ENCODE data around the gene CD2.

Gene CD2, protein sequence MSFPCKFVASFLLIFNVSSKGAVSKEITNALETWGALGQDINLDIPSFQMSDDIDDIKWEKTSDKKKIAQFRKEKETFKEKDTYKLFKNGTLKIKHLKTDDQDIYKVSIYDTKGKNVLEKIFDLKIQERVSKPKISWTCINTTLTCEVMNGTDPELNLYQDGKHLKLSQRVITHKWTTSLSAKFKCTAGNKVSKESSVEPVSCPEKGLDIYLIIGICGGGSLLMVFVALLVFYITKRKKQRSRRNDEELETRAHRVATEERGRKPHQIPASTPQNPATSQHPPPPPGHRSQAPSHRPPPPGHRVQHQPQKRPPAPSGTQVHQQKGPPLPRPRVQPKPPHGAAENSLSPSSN

DNA sequence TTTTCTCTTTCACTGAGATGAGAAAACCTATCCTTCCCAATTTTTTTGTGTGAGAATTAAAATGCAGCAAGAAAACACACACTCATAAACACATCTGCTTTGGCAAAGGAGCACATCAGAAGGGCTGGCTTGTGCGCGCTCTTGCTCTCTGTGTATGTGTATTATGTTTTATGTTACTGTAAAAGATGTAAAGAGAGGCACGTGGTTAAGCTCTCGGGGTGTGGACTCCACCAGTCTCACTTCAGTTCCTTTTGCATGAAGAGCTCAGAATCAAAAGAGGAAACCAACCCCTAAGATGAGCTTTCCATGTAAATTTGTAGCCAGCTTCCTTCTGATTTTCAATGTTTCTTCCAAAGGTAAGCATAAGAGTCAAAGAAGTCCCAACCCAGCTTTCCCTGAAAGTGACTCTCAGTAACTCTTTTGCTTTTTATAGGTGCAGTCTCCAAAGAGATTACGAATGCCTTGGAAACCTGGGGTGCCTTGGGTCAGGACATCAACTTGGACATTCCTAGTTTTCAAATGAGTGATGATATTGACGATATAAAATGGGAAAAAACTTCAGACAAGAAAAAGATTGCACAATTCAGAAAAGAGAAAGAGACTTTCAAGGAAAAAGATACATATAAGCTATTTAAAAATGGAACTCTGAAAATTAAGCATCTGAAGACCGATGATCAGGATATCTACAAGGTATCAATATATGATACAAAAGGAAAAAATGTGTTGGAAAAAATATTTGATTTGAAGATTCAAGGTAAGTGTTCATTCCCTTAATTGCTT lies at the start of gene CD2:
TSS of gene CD2 (plus strand) at position 233 of the 780 bp plus-strand sequence. CDS start at position 296, 63 bp downstream.
- DNase-seq: peak in 1 of 2 experiments; percentile 11

DNA sequence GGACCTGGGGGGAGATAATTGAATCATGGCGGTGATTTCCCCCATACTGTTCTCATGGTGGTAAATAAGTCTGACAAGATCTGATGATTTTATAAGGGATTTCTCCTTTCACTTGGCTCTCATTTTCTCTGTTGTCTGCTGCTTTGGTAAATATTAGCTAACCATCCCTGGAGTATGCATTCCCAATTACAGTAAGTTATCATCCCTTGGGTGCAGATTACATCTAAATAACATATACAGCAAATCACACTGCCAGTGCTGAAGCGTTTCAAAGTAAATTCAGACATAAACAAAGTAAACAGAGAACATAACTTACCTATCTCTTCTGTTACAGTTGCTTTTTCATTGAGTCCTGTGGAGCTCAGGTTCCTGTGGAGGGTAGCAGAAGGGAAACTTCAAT lies 48.1 kb upstream of the CD2 start:
- no peak for DNase-seq

DNA sequence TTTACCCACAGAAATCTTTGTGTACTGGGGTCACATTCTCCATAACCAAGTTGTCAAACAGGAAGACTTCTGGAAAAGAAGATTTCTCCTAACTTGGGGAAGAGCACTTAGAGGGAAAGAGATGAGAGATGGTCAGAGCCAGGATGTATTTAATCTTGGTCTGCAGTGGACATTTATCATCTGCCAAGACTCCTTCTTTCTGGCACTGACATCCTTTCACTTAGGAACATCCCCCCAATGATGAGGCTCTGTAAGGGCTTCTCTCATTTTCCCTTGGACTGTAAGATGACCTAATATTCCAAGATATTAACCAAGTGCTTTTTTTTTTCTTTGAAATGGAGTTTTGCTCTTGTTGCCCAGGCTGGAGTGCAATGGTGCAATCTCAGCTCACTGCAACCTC lies 47.4 kb upstream of the CD2 start:
- no peak for DNase-seq

DNA sequence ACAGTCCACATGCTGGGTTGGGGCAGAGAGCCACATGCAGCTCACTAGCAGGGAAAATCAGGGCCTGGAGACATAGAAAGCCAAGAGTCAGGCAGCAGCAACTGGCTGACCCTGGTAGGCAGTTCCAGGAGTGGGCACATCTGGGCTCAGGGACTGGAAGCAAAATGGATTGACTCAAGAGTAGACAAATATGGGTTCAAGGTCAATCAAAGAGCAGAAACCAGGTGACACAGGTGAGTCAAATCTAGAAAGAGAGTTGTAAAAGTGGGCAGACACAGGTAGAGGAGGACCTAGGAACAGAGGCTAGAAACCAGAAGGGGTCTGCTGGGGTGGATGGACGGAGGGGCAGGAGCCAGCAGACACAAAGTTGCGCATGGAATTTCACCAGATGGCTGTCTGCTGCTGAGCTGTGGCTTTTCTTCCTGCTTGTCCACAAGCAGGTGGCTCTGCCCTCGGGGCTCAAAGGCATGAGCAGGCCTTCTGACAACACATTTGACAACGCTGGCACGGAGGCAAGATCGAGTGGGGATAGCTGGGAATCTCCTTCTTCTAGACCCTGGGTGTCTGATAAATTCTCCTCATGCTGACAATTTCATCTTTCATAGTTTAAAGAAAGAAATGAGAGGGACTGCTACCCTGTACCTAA lies 45.9 kb upstream of the CD2 start:
- no peak for DNase-seq

DNA sequence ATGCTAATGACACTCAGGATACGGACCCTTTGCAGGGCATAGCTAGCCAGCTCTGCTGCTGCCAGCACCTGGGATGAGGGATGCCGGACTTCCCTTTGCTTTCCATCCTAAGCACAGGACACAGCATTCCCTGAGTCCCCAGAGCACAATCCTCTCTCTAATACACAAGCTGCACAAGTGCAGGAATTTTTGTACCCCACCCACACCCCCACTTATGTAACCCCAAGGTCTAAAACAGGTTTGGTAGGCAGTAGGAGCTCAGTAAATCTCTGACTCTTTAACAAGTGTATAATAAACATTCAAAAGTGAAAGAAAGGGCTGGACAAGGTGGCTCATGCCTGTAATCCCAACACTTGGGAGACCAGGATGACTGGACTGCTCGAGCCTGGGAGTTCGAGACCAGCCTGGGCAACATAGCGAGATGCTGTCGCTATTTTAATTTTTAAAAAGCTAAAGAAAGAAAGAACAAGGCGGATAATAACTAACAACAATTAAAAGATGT lies 44.5 kb upstream of the CD2 start:
- DNase-seq: no peak

DNA sequence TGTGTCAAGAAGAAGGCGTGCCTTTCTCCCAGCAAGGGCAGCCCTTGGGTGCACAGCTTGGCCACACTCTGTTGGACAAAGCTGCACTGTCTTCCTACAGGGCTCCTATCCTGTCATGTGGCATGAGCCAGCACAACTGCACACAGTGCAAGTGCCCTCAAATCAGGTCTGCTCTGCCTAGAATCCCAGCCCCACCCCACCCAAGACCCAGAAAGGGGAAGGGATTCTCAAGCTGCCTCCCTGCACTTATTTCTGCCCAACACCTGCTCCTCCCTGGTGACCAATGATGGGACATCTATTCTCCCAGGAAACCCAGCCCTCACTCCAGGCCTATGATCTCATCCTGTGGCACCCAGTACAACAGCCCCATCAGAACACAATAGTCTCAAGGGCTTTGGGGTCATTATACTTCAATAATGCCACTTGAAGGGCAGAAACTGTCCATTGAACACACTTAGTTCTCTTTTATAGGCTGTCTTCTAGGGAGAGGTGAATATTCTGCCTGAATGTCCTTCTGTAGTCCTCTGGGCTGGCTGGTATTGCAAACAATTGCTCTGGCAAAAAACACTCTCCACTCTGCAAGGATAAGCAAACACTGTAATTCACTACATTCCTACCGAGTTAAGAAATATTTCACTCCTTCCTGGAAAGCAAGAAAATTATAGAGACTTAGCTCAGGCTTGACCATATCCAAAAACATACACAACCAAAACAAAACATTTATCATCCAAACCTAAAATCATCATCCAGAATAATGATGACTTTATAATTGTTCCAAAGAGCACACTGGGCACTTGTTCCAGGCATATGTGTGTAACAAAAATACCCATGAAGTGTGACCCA lies 43.6 kb upstream of the CD2 start:
- DNase-seq: no peak

DNA sequence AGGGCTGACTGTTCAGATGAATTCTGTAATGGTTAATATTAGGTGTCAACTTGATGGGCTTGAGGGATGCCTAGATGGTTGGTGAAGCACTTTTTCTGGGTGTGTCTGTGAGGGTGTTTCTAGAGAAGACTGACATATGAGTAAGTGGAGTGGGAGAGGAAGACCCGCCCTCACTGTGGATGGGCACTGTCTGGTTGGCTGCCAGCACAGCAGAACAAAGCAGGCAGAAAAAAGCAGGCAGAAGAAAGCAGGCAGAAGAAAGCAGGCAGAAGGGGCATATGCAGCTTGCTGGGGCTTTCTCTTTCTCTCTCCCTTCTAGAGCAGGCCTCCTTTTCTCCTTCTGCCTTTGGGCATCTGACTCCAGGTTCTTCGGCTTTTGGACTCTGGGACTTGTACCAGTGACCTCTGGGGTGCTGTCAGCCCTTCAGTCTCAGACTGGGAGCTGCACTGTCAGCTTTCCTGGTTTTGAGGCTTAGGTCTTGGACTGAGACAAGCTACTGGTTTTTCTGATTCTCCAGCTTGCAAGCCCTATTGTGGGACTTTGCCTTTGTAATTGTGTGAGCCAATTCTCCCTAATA lies 42.9 kb upstream of the CD2 start:
- DNase-seq: no peak

DNA sequence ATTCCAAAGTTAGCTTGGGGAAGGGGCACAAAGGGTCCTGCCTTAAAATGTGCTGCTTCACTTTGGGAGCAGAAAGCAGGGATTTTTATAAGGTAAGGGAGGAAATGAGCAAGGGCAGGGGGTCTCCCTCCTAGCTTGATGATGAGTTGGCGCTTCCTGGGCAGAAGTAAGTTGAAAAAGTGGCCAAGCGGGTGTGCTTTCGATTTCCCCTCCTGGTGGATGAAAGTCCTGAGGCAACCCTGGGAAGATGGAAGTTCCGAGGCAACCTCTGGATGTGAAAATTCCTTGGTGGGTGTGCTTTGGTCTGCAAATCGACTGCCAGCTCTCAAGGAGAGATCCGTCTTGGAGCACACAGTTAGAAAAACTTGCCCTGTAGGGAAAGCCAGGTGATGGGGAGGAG lies 41.7 kb upstream of the CD2 start:
- DNase-seq: no peak

DNA sequence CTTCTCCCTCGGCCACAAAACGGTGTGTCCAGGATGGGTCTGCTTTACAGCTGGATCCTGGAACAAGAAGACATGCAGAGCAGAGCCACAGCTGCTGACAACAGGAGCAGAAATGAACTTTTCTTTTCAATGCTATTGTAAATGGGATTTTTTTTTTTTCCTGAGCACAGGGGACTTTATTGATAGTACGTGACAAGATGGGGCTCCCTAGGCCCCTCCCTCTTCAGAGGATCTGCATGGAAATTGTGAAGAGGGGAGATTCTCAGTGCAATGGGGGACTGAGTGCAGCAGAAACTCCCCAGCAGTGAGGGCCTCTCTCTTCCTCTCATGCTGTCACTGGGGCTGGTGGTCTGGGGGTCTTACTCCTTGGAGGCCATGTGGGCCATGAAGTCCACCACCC lies 40.8 kb upstream of the CD2 start:
- DNase-seq: no peak

DNA sequence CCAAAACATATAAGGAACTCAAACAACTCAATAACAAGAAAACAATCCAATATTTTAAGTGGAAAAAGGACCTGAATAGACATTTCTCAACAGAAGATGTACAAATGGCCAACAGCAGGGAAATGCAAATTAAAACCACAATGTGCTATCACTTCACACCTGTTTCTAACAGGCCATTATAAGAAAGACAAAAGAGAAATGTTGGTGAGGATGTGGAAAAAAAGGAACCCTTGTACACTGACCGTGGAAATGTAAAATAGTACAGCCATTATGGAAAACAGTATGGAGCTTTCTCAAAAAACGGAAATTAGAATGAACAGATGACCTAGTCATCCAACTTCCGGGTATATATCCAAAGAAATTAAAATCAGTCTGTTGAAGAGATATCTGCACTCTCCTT lies 37.8 kb upstream of the CD2 start:
- DNase-seq: no peak

DNA sequence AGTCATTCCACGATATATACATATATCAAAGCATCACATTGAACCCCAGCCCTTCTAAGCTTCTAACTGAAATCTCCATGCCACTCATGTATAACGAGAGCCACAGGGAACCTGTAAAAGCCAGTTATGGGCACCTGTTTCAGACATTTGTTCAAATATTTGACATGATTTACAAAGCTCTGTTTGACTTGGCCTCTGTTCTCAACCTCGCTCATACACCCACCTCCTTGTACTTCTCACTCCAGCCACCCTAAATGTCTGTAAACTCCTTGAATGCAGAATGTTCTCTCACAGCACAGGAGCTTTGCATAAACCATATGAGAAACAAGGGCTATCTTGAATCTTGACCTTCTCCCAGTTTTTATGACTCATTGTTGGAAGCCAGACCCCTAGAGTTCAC lies 36.9 kb upstream of the CD2 start:
- DNase-seq: no peak

DNA sequence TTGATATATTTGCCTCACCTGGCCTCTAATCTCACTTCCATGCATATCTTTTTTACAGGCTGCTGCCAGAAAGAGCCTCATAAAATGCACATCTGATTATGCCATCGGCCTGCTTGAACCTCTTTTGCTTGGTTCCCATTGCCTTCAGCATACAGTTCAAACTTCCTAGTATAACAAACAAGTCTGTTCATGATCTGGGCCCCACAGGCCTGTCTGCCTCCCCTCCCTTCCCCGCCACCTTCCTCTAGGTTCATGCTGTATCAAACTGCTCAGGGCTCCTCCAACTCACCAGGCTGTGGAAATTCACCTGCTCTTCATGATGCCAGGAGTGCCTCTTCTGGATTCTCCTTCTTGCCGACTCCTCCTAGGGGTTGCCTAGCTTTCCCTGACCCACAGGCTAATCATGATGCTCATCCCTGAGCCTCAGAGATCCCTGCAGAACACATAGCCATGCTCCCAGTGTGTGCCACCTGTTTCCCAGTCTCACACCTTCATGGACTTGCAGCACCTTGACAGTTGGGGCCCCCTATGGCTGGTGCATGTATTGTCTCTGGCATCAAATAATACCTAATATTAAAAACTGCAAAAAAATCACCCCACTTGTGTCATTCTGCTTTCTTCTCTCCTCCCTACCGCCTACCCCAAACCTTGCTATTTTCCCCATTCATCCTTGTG lies 33.7 kb upstream of the CD2 start:
- DNase-seq: no peak

DNA sequence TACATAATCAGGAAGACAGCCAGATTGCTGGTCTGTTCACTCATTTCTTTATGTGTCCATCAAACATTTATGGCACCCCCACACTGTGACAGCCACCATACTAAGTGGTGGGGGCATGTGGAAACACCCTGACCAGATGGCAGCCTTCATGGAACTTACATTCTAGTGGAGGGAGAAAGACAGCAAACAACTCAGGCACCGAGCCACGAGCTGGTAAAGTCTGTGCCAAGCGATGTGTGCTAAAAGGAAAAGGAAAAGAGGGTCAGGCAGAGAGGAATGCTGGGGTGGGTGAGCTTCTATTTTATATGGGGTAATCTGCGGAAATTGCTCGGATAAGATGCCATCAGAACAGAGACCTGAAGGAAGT lies 33.2 kb upstream of the CD2 start:
- no peak for DNase-seq

DNA sequence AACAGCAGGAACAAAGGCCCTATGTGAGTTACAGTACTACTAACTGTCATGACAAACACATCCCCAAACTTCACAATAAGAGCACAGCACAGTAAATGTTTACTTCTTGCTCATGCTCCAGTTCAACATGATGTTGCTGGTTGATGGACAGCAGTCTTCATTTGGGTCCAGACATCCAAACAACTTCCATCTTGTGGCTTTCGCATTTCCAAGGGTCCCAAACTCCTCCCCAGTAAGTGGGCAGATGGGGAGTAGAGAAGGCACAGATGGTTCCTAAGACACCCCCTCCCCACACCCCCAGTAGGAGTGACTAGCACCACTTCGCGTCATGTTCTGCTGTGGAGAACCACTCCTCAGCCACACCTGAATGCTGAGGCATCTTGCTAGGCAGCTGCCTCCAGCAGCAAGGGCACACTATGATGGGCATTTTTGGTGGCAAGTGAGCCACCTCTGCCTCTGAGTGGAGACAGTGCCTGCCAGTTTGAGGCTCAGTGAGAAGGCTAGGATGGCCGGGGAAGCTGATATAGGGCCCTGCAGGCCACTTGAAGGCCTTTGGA lies 32.7 kb upstream of the CD2 start:
- no peak for DNase-seq

DNA sequence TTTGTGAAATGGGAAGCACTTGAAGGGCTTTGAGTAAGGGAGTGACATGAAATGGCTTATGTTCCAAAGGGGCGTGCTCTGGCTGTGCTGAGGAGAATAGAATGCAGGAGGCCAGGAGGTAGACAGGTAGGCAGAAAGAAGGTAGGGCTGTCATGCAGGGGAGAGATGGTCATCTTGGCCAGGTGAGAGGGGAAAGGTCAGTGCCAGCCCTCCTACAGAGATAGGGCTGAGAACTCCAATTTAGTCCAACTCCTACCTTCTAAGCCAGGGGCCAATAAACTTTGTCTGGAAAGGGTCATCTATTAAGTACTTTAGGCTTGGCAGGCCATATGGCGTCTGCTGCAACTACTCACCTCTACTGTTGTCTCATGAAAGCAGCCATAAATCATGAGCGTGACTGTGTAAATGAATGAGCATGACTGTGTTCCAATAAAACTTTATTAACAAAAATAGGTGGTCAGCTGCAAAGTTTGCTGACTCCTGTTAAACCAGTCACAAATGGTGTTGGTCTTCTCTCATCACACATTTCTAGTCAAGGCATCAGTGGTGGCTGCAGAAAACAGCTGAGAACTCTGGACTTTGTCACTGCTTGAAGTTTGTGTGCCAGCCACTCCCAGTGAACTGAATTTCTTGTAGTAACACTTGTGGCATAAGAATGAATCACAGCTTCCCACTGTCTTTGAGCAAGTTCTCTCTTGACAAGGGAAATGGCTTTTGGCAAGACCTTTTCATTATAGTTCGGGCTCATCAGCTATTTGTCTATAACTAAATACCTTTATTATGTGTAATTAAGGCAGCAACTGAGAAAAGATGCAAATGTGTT lies 32.0 kb upstream of the CD2 start:
- DNase-seq: no peak

DNA sequence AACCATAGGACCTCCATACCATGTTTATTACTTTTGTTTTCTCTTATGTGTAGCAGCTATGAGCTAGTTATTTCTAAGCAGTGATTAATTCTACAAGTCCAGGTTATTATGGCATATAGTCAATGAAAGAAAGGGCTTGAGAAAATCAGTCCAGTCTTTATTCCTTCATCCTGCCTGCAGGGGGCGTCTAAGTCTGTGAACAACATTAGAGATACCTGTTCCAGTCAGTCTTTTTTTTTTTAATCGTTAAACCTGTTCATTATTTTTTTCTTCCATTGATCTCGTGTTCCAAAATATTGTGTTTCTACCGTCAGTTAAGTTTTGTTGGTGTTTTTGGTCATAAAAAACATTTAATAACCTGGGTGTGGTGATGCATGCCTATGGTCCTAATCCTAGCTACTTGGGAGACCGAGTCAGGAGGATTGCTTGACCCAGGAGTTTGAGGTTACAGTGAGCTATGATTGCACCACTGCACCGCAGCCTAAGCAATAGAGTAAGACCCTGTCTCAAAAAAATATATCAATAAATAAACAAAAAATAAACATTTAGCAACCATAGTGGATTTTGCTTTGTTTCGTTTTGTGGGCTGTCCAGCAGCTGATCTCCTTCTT lies 29.4 kb upstream of the CD2 start:
- peak; percentile 46 to 51 for DNase-seq

DNA sequence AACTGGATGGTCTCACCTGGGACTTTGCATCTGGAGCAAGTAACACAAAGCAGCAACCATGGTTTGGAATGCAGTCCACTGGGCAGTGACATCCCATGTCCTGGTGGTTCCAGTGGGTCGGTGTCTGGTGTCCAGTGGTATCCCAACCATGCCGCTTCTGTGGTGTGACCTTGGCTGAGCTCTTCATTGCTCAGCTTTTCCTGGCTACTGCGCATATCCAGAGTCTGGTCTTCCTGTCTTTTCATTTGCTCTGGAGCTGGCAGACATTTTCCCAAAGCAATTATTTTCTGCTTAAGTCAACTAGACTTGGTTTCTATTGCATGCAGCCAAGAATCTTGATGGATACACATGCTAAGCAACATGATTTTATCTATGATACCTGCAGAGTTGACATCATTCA lies 28.4 kb upstream of the CD2 start:
- no peak for DNase-seq

DNA sequence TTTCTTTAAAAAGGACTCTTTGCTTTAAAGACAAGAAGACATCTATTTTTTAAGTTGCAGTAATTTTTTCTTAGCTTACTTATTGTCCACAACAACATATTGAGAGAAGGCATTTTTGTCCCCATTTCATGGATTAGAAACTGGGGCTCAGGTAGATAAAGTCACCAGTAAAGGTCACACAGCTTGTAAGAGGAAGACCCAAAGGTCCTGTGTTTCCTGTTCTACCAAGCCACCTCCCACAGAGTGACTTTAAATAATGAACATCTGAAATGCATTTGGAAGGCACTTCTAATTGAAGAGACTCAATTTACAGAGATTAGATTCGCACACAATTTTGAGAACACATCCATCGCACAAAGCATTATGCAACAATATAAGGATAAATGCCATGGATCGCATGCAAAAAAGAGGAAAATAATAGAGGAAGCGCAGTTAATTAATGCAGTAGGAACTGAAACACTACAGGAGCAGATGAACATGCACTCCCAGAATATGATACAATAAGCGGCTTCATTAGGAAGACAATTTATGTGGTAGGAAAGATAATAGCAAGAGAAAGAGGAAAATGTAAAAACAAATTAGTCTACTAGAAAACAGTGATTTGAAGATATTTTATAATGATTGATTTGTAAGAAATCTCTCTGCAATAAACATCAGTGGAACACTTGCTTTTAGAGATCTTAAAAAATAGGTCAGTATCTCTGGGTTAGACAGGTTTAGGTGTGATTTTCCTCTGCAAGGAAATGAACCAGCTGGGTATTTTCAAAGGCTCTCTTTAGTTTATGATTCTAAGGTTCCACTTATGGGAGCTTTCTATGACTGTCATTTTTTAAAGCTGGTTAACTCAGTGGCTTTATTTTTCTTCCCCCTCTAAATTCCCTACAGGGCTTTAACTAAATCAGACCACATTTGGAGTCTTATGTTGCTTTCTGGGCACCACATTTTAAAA lies 27.1 kb upstream of the CD2 start:
- DNase-seq: no peak

DNA sequence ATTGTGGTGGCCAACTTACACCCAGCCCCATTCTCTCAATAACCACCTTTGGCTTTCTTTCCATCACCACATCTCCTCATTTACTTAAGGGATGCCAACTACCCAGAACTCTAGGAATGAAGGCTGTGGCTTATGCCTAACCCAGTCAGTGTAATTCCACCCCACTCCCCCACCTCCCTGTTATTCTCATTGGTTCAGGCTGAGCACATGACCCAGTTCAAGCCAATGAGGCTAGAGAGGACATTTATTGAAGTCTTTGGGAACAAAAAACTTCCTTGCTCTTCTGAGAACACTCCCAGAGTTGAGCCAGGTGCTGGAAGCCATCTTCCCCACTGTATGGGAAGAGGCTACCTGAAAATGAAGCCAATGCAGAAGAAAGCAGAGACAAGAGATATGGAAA lies 22.8 kb upstream of the CD2 start:
- DNase-seq: no peak

All from AML-193 (cell line).